G401.6 (cell line): ENCODE measurements around the gene E2F1.

ENCODE experiments used
- FAIRE-seq: peaks from 2 replicates; lab custom pipeline; 2012; peaks lifted over from hg19 to GRCh38; lab: Jason Lieb, UNC

Gene E2F1

GRCh38 chr20:33687370-33687915 is 1.3 kb upstream of the E2F1 start:
- no peak for FAIRE-seq

- FAIRE-seq, result no peak
These were observed 790 bp upstream of the E2F1 start for GRCh38 chr20:33686984-33687366.

GRCh38 chr20:33685328-33686099 is 671 bp downstream of the E2F1 start:
- FAIRE-seq, result no peak

GRCh38 chr20:33684533-33685327 is 1.5 kb downstream of the E2F1 start:
- no peak for FAIRE-seq

- no peak for FAIRE-seq
These were observed 4.3 kb downstream of the E2F1 start for GRCh38 chr20:33681728-33682353.

GRCh38 chr20:33681288-33681687 is 4.9 kb downstream of the E2F1 start:
- FAIRE-seq, result no peak

GRCh38 chr20:33680686-33681085 is 5.5 kb downstream of the E2F1 start:
- no peak for FAIRE-seq

- FAIRE-seq, result no peak
These were observed 6.3 kb downstream of the E2F1 start for GRCh38 chr20:33679758-33680485.

- FAIRE-seq, result no peak
These were observed 8.0 kb downstream of the E2F1 start for GRCh38 chr20:33677991-33678702.

- FAIRE-seq, result no peak
These were observed 9.2 kb downstream of the E2F1 start for GRCh38 chr20:33676652-33677645.

GRCh38 chr20:33676121-33676520 is 10.1 kb downstream of the E2F1 start:
- no peak for FAIRE-seq

GRCh38 chr20:33675136-33675959 is 10.8 kb downstream of the E2F1 start:
- no peak for FAIRE-seq

GRCh38 chr20:33674294-33675135 is 11.7 kb downstream of the E2F1 start, which contains the start of gene NECAB3:
TSS of gene NECAB3 (minus strand) at chr20:33674428. CDS start at chr20:33674352, 76 bp downstream.
- no peak for FAIRE-seq

GRCh38 chr20:33673410-33674293 is 12.5 kb downstream of the E2F1 start:
- no peak for FAIRE-seq

GRCh38 chr20:33673114-33673409 is 13.1 kb downstream of the E2F1 start:
- FAIRE-seq, result no peak

- FAIRE-seq, result no peak
These were observed 13.6 kb downstream of the E2F1 start for GRCh38 chr20:33672426-33673113.
